Right lobe of liver (tissue), 4 donors: Measurements from ENCODE around the gene ZNF519.
"Not testable (repeated sequence)": the region's sequence is repeated elsewhere in the genome, so short reads cannot be mapped to it uniquely, and the experiment has no call there.

ENCODE experiments used
- POLR2A ChIP-seq: fragments of 450-650 bp; IDR thresholded peaks from one replicate; pipeline ENCODE4 v1.6.1; 2017; ENCODE audit warnings: antibody characterized with exemption, mild to moderate bottlenecking
- TF ChIP-seq, protein P1 (sequence below), 4 donors: fragments of 200-600 bp in 3 of 4; fragments of 450-650 bp in 1 of 4; IDR thresholded peaks; one replicate each; pipeline versions ENCODE4 v1.5.1 to v1.8.0; 2016 to 2022; ENCODE audit warnings: antibody characterized with exemption in 4 of 4, mild to moderate bottlenecking in 2 of 4
- donor health status: DM: no; HTN: no; CAD: no.
- donor health status: DM: no; HTN: no; CAD: no.
- donor health status: DM: no; HTN: yes; CAD: no.

- TF ChIP-seq, protein P1, sequence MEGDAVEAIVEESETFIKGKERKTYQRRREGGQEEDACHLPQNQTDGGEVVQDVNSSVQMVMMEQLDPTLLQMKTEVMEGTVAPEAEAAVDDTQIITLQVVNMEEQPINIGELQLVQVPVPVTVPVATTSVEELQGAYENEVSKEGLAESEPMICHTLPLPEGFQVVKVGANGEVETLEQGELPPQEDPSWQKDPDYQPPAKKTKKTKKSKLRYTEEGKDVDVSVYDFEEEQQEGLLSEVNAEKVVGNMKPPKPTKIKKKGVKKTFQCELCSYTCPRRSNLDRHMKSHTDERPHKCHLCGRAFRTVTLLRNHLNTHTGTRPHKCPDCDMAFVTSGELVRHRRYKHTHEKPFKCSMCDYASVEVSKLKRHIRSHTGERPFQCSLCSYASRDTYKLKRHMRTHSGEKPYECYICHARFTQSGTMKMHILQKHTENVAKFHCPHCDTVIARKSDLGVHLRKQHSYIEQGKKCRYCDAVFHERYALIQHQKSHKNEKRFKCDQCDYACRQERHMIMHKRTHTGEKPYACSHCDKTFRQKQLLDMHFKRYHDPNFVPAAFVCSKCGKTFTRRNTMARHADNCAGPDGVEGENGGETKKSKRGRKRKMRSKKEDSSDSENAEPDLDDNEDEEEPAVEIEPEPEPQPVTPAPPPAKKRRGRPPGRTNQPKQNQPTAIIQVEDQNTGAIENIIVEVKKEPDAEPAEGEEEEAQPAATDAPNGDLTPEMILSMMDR (IDR thresholded peaks at IDR 0.05) = not testable (repeated sequence)
- not testable (repeated sequence) for TF ChIP-seq POLR2A
Observed at GRCh38 chr18:14171301-14172141, 39.3 kb upstream of the ZNF519 start.
